ENCODE data around the gene IGF2R. TPM values are rescaled to one million over a fixed set of nuclear protein-coding genes. Genes with fewer than 3 reads are reported as not detected.

IGF2R gene
- total RNA-seq, 1 donor from 2014 or later, result 35.1 TPM

DNA sequence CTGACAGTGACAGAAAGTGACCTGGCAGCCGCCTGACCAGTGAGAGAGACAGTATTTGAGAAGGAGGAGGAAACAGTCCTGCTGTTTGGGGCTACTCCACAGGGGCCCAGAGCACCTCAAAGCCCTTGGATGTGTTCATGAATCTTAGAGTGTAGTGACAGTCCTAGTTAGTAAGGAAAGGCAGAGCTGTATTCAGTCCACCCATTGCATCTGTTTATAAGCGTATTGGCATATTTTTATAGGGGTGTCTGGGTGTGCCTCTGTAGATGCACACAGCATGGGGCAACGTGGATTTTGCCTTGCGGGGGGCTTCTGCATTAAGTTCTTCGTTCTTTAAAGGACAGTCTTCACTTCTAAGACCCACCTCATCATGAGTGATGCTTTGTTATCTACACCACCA is 108.1 kb downstream of the IGF2R start:
- Histone ChIP-seq H3K27ac (no peak overlapping the region), H3F3A (ENCODE audit: low read depth) (no peaks in the 10 kb centered on the region), H3K4me2 (no peak overlapping the region), H3K9ac (no peak overlapping the region), H2AFZ (replicated peaks) (no peak overlapping the region), H4K20me1 (ENCODE audit: low read depth) (no peaks in the 10 kb centered on the region), H3K4me3 (no peak overlapping the region), H3K36me3 (peaks cover 4% of the 10 kb centered on the region), H3K27me3 (no peaks in the 10 kb centered on the region), H3K4me1 (no peaks in the 10 kb centered on the region), H3K79me2 (ENCODE audit: low read depth) (no peaks in the 10 kb centered on the region), H3K9me3 (ENCODE audit: low read depth) (no peaks in the 10 kb centered on the region)
- no peak overlapping the region for H3K4me3 Mint-ChIP-seq
- H3K4me1 Mint-ChIP-seq, result peaks cover 2% of the 10 kb centered on the region
- peaks cover 7% of the 10 kb centered on the region for H3K27me3 Mint-ChIP-seq (ENCODE audit: insufficient read depth, low read depth)
- H3K36me3 Mint-ChIP-seq, result peaks cover 50% of the 10 kb centered on the region
- no peak overlapping the region for H3K27ac Mint-ChIP-seq
- TF ChIP-seq EZH2phosphoT487 (IDR thresholded peaks at IDR 0.05) (no peak), EZH2 (IDR thresholded peaks at IDR 0.05) (no peak)
- TF ChIP-seq, protein P1, sequence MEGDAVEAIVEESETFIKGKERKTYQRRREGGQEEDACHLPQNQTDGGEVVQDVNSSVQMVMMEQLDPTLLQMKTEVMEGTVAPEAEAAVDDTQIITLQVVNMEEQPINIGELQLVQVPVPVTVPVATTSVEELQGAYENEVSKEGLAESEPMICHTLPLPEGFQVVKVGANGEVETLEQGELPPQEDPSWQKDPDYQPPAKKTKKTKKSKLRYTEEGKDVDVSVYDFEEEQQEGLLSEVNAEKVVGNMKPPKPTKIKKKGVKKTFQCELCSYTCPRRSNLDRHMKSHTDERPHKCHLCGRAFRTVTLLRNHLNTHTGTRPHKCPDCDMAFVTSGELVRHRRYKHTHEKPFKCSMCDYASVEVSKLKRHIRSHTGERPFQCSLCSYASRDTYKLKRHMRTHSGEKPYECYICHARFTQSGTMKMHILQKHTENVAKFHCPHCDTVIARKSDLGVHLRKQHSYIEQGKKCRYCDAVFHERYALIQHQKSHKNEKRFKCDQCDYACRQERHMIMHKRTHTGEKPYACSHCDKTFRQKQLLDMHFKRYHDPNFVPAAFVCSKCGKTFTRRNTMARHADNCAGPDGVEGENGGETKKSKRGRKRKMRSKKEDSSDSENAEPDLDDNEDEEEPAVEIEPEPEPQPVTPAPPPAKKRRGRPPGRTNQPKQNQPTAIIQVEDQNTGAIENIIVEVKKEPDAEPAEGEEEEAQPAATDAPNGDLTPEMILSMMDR (IDR thresholded peaks at IDR 0.05), result no peak
- DNase-seq (ENCODE audit: low spot score), result no peak
- peaks cover 2% of the 10 kb centered on the region for H3K9me3 Mint-ChIP-seq

DNA sequence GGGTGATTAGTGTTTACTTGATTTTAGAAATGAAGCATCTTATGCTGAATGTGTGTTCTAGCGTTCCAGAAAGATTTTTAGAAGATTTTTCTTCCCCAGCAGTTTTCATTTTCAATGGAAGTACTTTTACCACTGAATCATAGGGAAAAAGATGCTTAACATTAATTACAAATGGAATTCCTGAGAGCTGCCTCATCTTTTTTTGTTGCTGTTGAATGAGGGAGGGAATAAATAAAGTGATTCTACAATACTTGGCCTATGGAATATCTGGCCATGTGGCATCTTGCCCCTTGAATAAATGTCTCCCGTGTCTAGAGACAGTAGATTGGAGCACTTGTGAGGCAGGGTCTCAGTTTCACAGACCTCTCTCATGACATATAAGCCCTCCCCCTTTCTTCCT is 108.6 kb downstream of the IGF2R start:
- Mint-ChIP-seq H3K36me3 (peaks cover 49% of the 10 kb centered on the region), H3K27me3 (ENCODE audit: insufficient read depth, low read depth) (peaks cover 7% of the 10 kb centered on the region), H3K27ac (no peak overlapping the region), H3K9me3 (peaks cover 2% of the 10 kb centered on the region), H3K4me3 (no peak overlapping the region), H3K4me1 (peaks cover 2% of the 10 kb centered on the region)
- no peak overlapping the region for H2AFZ ChIP-seq (replicated peaks)
- H3K9me3 ChIP-seq (ENCODE audit: low read depth), result no peaks in the 10 kb centered on the region
- no peaks in the 10 kb centered on the region for H3K79me2 ChIP-seq (ENCODE audit: low read depth)
- peaks cover 4% of the 10 kb centered on the region for H3K36me3 ChIP-seq
- H3K27me3 ChIP-seq, result no peaks in the 10 kb centered on the region
- no peaks in the 10 kb centered on the region for H3F3A ChIP-seq (ENCODE audit: low read depth)
- H3K4me2 ChIP-seq, result no peak overlapping the region
- no peak overlapping the region for H3K9ac ChIP-seq
- no peak overlapping the region for H3K4me3 ChIP-seq
- no peaks in the 10 kb centered on the region for H3K4me1 ChIP-seq
- no peak overlapping the region for H3K27ac ChIP-seq
- TF ChIP-seq EZH2 (IDR thresholded peaks at IDR 0.05), result no peak
- no peak for TF ChIP-seq EZH2phosphoT487 (IDR thresholded peaks at IDR 0.05)
- TF ChIP-seq, protein P1 (IDR thresholded peaks at IDR 0.05), result no peak
- no peak for DNase-seq (ENCODE audit: low spot score)
- H4K20me1 ChIP-seq (ENCODE audit: low read depth), result no peaks in the 10 kb centered on the region

DNA sequence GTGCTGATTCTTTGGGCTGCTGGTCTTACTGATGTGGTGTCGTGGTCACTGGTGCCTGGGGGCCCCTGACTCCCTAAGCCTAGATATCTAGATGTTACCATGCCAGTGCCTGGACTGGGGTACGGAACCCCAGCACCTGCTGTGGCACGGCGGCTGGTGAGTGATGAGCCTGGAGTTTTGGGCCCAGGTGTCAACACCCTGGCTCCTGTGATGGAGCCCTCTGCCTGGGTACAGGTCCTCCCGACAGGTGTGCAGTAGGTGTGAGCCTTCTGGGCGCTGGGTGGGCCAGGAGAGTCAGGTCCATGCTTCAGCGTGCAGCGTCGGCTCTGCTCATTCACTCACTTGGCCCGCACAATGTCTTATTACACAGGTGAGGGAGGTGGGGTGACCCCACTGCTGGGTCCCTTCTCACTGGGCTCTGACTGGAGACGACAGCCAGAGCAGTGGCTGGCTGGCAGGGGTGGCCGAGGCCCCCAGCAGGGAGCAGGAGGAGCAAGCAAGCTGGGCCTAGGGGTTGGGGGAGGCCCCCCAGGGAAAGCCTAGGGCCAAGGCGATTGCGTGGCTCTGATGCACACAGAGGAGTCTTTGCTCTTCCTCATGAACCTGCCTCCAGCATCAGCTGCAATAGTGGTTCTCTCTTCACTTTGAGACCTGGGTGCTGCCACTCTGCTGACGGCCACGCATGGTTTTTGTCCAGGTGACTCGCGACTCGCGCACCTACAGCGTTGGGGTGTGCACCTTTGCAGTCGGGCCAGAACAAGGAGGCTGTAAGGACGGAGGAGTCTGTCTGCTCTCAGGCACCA is 110.2 kb downstream of the IGF2R start:
- peaks cover 4% of the 10 kb centered on the region for H3K27me3 Mint-ChIP-seq (ENCODE audit: insufficient read depth, low read depth)

More for the DNA sequence above, 110.2 kb downstream of the IGF2R start:
- H3K36me3 ChIP-seq, result peaks cover under 1% of the 10 kb centered on the region
- Mint-ChIP-seq H3K27ac (no peak overlapping the region), H3K4me1 (peaks cover 2% of the 10 kb centered on the region), H3K4me3 (no peak overlapping the region), H3K9me3 (peaks cover 2% of the 10 kb centered on the region), H3K36me3 (peaks cover 42% of the 10 kb centered on the region)
- H3K27me3 ChIP-seq, result no peaks in the 10 kb centered on the region
- H3K9ac ChIP-seq, result no peak overlapping the region
- TF ChIP-seq, protein P1 (IDR thresholded peaks at IDR 0.05), result no peak
- TF ChIP-seq EZH2 (IDR thresholded peaks at IDR 0.05) (no peak), EZH2phosphoT487 (IDR thresholded peaks at IDR 0.05) (no peak)
- H3K4me3 ChIP-seq, result no peak overlapping the region
- H3K27ac ChIP-seq, result no peak overlapping the region
- DNase-seq (ENCODE audit: low spot score), result no peak
- no peak overlapping the region for H3K4me2 ChIP-seq
- no peak overlapping the region for H2AFZ ChIP-seq (replicated peaks)
- H3K9me3 ChIP-seq (ENCODE audit: low read depth), result no peaks in the 10 kb centered on the region
- H3K79me2 ChIP-seq (ENCODE audit: low read depth), result no peaks in the 10 kb centered on the region
- H3K4me1 ChIP-seq, result no peaks in the 10 kb centered on the region
- H4K20me1 ChIP-seq (ENCODE audit: low read depth), result no peaks in the 10 kb centered on the region
- no peaks in the 10 kb centered on the region for H3F3A ChIP-seq (ENCODE audit: low read depth)

Data from neural progenitor cell (in vitro differentiated cells).